ENCODE measurements around the gene PLB1.
"Not testable (repeated sequence)": the region's sequence is repeated elsewhere in the genome, so short reads cannot be mapped to it uniquely, and the experiment has no call there.

Gene PLB1

GRCh38 chr2:28538652-28539051 is 42.8 kb downstream of the PLB1 start:
- no peak for DNase-seq

DNA sequence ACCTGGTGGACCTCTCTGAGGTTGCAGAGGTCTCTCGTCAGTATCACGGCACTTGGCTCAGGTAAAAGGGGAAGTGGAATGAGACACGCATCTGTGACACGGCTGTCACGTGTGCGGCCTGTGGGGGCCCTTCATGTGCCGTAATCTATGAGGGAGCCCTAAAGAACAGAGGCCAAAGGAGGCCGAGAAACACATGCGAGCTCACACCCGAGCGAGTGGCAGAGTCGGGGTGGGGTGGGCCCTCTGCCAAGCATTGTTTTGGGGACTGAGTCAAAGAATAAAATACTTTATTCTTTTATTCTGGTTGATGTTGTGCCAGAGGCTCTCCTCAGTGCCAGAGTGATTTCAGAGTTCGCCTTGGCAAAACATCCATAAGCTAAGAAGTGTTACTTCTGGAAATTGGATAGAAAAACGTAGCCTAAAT is 43.3 kb downstream of the PLB1 start:
- no peak for DNase-seq

- no peak for DNase-seq
Measured at GRCh38 chr2:28543316-28544035, 47.6 kb downstream of the PLB1 start.

GRCh38 chr2:28544036-28544346 is 48.1 kb downstream of the PLB1 start:
- no peak for DNase-seq

DNA sequence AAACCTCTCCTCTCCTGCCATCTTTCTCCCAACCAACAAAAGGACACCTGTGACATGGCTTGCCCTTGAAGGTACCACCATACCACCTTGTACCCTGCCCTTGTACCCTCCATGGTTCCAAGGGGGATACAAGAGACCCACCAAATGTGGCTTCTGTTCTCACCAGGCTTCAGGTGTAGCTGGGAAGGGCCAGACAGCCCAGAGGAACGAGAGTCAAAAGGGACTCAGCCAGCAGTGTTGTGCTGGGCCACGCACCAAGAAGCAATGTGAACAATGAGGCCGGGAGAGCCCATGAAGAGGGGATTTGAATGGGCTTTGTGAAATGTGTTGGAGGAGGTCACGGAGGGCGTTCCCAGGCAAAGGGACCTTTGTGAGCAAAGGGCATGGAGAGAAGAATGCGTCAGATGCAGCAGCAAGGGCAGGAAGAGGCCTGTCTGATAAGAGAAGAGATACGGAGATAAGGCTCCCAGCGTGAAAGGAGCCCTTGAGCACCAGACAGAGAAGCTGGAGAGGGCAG is 48.6 kb downstream of the PLB1 start:
- no peak for DNase-seq

DNA sequence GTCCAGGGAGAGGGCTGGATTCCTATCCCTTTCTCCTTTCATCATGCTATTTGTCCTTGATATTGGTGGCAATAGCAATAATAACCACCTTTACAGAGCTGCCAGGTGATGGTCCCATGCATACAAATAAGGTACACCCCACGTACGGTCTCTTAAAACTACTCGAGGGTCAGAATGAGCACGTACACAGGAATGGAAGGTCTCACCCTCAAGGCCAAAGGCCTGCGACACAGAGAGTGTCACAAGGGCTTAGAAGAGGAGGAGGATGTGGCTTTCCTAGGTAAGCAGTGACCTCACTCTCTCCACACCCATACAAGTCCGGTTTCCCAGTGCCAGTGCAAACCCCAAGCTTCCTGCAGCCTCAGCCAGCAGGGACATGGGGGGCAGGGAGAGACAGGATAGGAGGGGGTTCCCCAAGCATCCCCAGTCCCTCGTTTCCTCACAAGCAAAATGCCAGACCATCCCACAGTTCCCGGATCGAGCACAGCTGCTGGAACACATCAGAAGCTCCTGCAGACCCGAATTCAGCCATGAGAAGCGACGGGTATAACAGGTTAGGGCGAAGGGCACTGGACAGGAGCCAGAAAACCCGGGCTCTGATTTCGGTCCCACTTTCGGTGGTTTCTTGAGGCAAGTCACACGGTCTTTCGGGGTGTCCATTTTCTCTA is 49.2 kb downstream of the PLB1 start:
- no peak for DNase-seq

- DNase-seq = no peak
Measured at GRCh38 chr2:28545590-28546200, 49.8 kb downstream of the PLB1 start.

- no peak for DNase-seq
Measured at GRCh38 chr2:28546242-28546641, 50.4 kb downstream of the PLB1 start.

- DNase-seq = no peak
Measured at GRCh38 chr2:28547223-28547860, 51.5 kb downstream of the PLB1 start.

DNA sequence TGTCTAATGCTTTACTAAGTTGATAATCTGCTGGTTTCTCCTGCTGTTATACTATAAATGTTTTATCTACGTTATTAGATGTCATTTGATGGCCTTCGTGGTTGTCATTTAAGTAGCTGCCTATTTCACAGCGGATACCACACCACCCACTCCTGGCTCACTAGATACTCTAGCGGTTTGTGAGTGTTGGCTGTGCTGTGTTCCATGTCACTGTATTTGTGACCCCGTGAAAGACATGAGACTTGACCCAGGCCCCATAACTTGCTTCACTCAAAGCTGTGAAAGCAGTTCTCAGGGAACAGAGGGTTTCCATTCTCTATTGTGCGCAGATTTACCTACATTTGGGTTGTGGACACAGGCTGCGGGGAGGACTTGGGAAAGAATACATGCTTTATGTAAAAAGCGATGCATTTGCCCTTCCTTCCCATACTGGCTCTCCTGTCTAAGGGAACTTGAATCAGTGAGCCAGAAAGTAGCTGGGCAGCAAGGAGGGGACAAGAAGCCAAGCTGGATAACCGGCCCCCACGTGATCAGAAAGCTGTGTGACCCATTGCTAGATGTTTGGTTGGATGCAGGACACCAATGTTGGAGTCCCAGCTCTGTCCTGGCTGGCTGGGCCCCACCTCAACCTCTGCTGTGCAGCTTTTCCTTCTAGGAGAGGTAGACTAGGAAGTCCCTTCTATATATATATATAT is 52.2 kb downstream of the PLB1 start:
- DNase-seq = no peak

DNA sequence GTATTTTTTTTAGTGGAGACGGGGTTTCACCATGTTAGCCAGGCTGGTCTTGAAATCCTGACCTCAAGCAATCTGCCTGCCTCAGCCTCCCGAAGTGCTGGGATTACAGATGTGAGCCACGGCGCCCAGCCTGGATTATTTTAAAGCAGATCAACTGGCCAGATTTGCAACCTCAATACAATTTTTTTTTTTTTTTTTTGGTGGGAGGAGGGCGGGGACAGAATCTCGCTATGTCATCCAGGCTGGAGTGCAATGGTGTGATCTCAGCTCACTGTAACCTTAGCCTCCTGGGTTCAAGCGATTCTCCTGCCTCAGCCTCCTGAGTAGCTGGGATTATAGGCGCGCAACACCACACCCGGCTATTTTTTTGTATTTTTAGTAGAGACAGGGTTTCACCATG is 54.5 kb downstream of the PLB1 start:
- DNase-seq = not testable (repeated sequence)

DNA sequence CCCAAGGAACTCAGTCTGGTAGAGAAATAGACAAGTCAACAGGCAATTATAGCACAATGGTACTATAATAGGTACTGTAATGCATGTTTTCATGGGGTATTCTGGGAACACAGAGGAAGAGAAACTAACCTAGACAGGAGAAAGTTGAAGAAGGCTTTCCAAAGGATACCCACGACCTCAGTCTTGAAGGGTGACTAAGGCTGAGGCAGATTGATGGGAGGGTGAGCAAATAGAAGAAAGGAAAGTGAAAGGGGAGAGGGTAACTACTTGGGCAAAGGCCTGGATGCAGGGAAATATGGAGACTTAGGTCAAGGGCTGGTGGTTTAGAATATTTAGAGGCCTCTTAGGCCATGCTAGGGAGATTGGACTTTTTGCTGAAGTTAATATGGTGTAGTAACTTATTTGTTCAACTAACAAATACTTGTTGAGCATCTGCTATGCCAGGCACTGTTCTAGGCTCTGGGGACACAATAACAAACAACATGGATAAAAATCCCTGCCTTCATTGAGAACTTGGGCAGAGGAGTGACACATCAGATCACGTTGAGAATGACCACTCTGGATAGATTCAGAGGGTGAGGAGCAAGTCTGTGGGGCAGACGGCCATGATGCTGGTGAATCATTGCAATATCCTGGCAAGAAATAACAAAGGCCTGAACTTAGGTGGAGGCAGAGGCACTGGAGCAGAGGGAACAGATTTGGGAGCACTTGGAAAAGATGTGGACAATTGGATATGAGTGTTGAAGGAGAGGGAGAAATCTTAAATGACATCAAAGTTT is 56.4 kb downstream of the PLB1 start:
- no peak for DNase-seq

GRCh38 chr2:28556303-28556702 is 60.4 kb downstream of the PLB1 start:
- no peak for DNase-seq

GRCh38 chr2:28557389-28558131 is 61.7 kb downstream of the PLB1 start:
- DNase-seq = no peak

DNA sequence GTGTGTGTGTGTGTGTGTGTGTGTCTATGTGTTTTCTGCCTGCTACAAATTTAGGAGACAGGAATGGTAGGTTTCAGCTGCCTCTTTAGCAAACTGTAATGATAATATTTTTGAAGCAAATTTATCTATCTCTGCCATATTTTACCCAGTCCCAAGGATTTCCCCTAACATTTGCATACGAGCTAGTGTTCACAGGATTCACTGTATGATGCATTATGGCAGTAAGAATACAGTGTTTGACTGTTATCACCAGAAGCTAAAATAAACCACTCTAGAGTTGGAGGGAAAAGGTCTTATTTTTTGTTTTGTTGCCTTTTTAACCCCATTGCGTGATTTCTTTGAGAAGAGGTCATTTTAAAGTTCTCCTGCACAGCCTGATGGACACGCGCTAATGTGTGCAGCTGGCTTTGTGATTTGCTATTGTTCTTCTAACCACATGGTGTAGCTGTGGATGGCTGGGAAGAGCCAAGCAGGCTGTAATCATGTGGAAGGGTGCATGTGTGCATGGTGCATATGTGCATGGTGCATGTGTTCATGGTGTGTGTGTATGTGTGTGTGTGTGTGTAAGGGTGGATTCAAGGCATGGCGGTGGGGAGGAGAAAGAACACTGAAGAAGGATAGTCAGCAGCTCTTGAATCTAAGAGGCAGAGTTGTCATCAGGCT is 62.4 kb downstream of the PLB1 start:
- no peak for DNase-seq

DNA sequence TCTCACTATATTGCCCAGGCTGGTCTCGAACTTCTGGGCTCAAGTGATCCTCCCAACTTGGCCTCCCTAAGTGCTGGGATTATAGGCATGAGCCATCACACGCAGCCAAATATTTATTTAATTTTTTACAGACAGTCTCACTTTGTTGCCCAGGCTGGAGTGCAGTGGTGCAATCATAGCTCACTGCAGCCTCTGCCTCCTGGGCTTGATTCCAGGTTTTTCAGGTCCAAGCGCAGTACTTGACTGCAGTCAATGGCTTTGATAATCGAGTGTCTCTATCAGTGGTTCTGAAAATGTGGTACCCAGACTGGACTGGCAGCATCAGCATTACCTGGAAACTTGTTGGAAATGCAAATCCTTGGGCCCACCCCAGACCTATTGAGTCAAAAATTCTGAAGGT is 63.1 kb downstream of the PLB1 start:
- DNase-seq = no peak

DNA sequence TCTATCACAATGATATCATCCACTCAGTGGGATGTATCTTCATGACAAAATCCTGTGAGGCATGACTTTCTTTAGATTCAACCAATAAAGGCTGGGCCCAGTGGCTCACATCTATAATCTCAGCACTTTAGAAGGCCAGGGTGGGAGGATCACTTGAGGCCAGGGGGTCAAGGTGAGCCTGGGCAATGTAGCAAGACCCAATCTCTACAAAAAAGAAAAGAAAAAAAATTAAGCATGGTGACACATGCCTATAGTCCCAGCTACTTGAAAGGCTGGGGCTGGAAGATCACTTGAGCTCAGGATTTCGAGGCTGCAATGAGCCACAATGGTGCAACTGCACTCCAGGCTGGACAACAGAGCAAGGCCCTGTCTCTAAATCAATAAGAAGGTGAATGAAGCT is 68.0 kb downstream of the PLB1 start:
- no peak for DNase-seq

- no peak for DNase-seq
Measured at GRCh38 chr2:28564346-28564745, 68.5 kb downstream of the PLB1 start.

DNA sequence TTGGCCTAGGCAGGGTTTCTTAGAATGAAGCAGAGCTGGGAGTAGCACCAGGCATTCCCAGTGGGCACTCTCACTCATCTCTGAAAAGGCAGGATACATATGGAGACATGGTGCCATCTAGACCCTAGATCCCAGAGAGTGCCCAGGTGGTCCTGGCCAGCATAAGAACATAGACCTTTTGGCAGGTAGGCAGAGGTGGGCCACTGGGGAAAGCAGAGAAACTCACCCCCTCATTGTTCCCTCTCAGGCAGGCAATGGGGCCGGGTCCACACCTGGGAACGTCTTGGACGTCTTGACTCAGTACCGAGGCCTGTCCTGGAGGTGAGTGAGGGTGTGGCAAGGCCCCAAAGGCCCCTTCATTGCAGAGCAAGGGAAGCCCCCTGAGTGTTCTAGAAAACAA is 69.2 kb downstream of the PLB1 start:
- no peak for DNase-seq

DNA sequence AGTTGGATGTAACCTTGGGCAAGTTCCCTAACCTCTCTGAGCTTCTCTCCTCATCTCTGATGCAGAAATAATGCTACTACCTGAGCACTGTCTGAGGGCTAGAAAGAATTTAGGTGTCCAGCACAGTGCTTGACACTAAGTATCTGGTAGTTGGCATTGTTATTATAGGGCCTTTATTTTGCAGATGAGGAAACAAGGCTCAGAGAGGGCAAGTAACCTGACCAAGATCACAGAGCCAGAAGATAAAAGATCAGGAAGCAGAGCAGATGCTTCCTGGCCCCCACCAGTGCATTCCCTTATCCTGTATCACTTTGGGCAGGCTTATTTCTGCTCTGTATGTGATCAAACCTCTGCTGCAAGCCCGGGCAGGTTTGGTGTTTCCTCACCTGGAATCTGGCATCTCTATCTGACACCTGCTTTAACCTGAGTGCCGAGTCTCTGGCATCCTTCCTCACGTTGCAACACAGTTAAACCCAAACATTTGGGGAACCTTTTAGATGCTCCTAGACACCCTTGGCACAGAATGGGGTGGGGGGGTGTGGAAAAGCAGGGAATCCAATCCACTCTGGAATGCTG is 69.9 kb downstream of the PLB1 start:
- no peak for DNase-seq
